Testis (tissue), 3 donors: Measurements from ENCODE around the gene TNKS1BP1. TPM values are rescaled to one million over a fixed set of nuclear protein-coding genes. Genes with fewer than 3 reads are reported as not detected.
A peak's percentile ranks its signal among the peaks of the same experiment; 100 is the strongest.

ENCODE experiments used
- DNase-seq: peaks from one replicate; pipeline ENCODE4 v3.0.0-alpha.2; 2019
- H3K27ac ChIP-seq, 2 donors: fragments of 200-600 bp; sonication (generic); one replicate each; pipeline ENCODE4 v1.5.1; 2019
- H3K27me3 ChIP-seq: fragments of 200-600 bp; sonication (generic); one replicate; pipeline ENCODE4 v1.5.1; 2019
- H3K36me3 ChIP-seq: fragments of 200-600 bp; sonication (generic); one replicate; pipeline ENCODE4 v1.5.1; 2017; ENCODE audit warnings: low read depth; ENCODE audit errors: missing control alignments
- H3K4me1 ChIP-seq: fragments of 200-600 bp; sonication (generic); one replicate; pipeline ENCODE4 v1.5.1; 2019
- H3K4me3 ChIP-seq, 2 donors: fragments of 200-600 bp; sonication (generic); one replicate each; pipeline ENCODE4 v1.5.1; 2017 to 2019
- H3K9me3 ChIP-seq: fragments of 200-600 bp; sonication (generic); one replicate; pipeline ENCODE4 v1.5.1; 2017
- CTCF ChIP-seq, 3 experiments: fragments of 450-650 bp in 2 of 3; fragments of 200-600 bp in 1 of 3; sonication (generic) in 1 of 3; IDR thresholded peaks; one replicate each; pipeline ENCODE4 v1.5.1; 2016 to 2019; ENCODE audit warnings: antibody characterized with exemption in 3 of 3, mild to moderate bottlenecking in 2 of 3, moderate library complexity in 1 of 3
- POLR2A ChIP-seq: fragments of 450-650 bp; IDR thresholded peaks from one replicate; pipeline ENCODE4 v1.6.1; 2017; ENCODE audit warnings: antibody characterized with exemption, mild to moderate bottlenecking, moderate library complexity
- WGBS, 2 donors: methylation state at CpG; one replicate each; pipeline ENCODE4 v1.1.5; 2018; 5-methylcytosine and 5-hydroxymethylcytosine counted together
- intact Hi-C: fragments of 100-400 bp; cut with DNase I; formaldehyde crosslinking; loops from one replicate; pipeline ENCODE4 v1.15.1; 2023; ENCODE audit warnings: low total_unique reads
- polyA plus RNA-seq: library from polyadenylated mRNA; stranded (reverse); fragments of 350-450 nt; fragmentation: Illumina TruSeq; extraction: RNeasy Lipid Tissue Mini Kit (QIAGEN cat#74804); gene quantifications from one replicate; pipeline ENCODE4 v1.2.3, GENCODE V29; 2014; ENCODE audit warnings: low read depth, low replicate concordance; ENCODE audit not compliant: insufficient read depth
- total RNA-seq, 2 donors: library from RNA; depleted of rRNA; stranded (reverse); fragments of >200 nt; gene quantifications; one replicate each; pipeline ENCODE4 v1.2.3, GENCODE V29; 2016

The TNKS1BP1 gene
- total and polyA plus RNA-seq, 3 donors from 2014 or later = 62.3 to 99.4 (median 85.2) TPM

- no peaks in the 10 kb centered on the region for H3K36me3 ChIP-seq
- H3K27ac ChIP-seq = no peak overlapping the region
- H3K4me1 ChIP-seq = no peaks in the 10 kb centered on the region
- no peak for DNase-seq
- intact Hi-C loops = no loop called here
- TF ChIP-seq POLR2A (no peak), CTCF (IDR thresholded peaks at IDR 0.05) (no peak)
- no peaks in the 10 kb centered on the region for H3K9me3 ChIP-seq
- no peaks in the 10 kb centered on the region for H3K27me3 ChIP-seq
- no peak overlapping the region for H3K4me3 ChIP-seq
These were observed 68.6 kb downstream of the TNKS1BP1 start for GRCh38 chr11:57256119-57256518.

GRCh38 chr11:57255618-57256017 is 69.1 kb downstream of the TNKS1BP1 start:
- 57 to 63% methylated on average over 1 of the region's 1 CpG for WGBS, 2 donors
- intact Hi-C loops = no loop called here

GRCh38 chr11:57254631-57255030 is 70.1 kb downstream of the TNKS1BP1 start:
- H3K4me1 ChIP-seq = no peaks in the 10 kb centered on the region
- H3K9me3 ChIP-seq = no peaks in the 10 kb centered on the region
- H3K27me3 ChIP-seq = no peaks in the 10 kb centered on the region
- no peak for DNase-seq
- intact Hi-C loops = no loop called here
- no peaks in the 10 kb centered on the region for H3K36me3 ChIP-seq
- H3K27ac ChIP-seq = no peak overlapping the region
- H3K4me3 ChIP-seq = no peak overlapping the region
- TF ChIP-seq POLR2A = no peak
- no peak for TF ChIP-seq CTCF (IDR thresholded peaks at IDR 0.05)

More at GRCh38 chr11:57255618-57256017, 69.1 kb downstream of the TNKS1BP1 start:
- H3K4me3 ChIP-seq = no peak overlapping the region
- no peaks in the 10 kb centered on the region for H3K9me3 ChIP-seq
- TF ChIP-seq CTCF (IDR thresholded peaks at IDR 0.05) = no peak
- TF ChIP-seq POLR2A = no peak
- no peaks in the 10 kb centered on the region for H3K4me1 ChIP-seq
- DNase-seq = no peak
- H3K36me3 ChIP-seq = no peaks in the 10 kb centered on the region
- no peak overlapping the region for H3K27ac ChIP-seq
- H3K27me3 ChIP-seq = no peaks in the 10 kb centered on the region

GRCh38 chr11:57251491-57252104 is 73.2 kb downstream of the TNKS1BP1 start:
- H3K4me1 ChIP-seq = no peaks in the 10 kb centered on the region
- intact Hi-C loops = no loop called here
- H3K4me3 ChIP-seq = no peak overlapping the region
- no peaks in the 10 kb centered on the region for H3K36me3 ChIP-seq
- no peaks in the 10 kb centered on the region for H3K27me3 ChIP-seq
- no peak overlapping the region for H3K27ac ChIP-seq
- DNase-seq = peak; percentile 30
- 25 to 45% methylated on average over 5 of the region's 5 CpGs for WGBS, 2 donors
- no peaks in the 10 kb centered on the region for H3K9me3 ChIP-seq
- TF ChIP-seq CTCF (IDR thresholded peaks at IDR 0.05) (no peak), POLR2A (no peak)

GRCh38 chr11:57251037-57251436 is 73.7 kb downstream of the TNKS1BP1 start:
- intact Hi-C loops = no loop called here
- H3K9me3 ChIP-seq = no peaks in the 10 kb centered on the region
- H3K27ac ChIP-seq = no peak overlapping the region
- WGBS, 2 donors = 73 to 75% methylated on average over 2 of the region's 2 CpGs
- peak; percentile 23 for DNase-seq
- H3K4me3 ChIP-seq = no peak overlapping the region
- no peaks in the 10 kb centered on the region for H3K4me1 ChIP-seq
- no peaks in the 10 kb centered on the region for H3K36me3 ChIP-seq
- no peaks in the 10 kb centered on the region for H3K27me3 ChIP-seq
- TF ChIP-seq POLR2A (no peak), CTCF (IDR thresholded peaks at IDR 0.05) (no peak)
